Kidney glomerular epithelial cell (primary cell): ENCODE measurements around the gene IPO13.

Experiments used
- DNase-seq: peaks from one replicate; lab custom pipeline; 2025; lab: John Stamatoyannopoulos, UW

Gene IPO13

GRCh38 chr1:43952731-43953346, 6.1 kb downstream of the IPO13 start:
- DNase-seq, result no peak

- no peak for DNase-seq
Measured at GRCh38 chr1:43953361-43953760, 6.6 kb downstream of the IPO13 start.

GRCh38 chr1:43954036-43954435, 7.3 kb downstream of the IPO13 start:
- no peak for DNase-seq

- no peak for DNase-seq
Measured at GRCh38 chr1:43956234-43956633, 9.5 kb downstream of the IPO13 start.

- no peak for DNase-seq
Measured at GRCh38 chr1:43957407-43958040, 10.8 kb downstream of the IPO13 start.

GRCh38 chr1:43958351-43959255, 11.9 kb downstream of the IPO13 start:
- DNase-seq, result no peak

GRCh38 chr1:43960798-43961197, 14.0 kb downstream of the IPO13 start:
- DNase-seq, result no peak

- DNase-seq, result no peak
Measured at GRCh38 chr1:43961692-43962091, 14.9 kb downstream of the IPO13 start.

- no peak for DNase-seq
Measured at GRCh38 chr1:43962324-43962723, 15.6 kb downstream of the IPO13 start.

GRCh38 chr1:43963006-43963405, 16.3 kb downstream of the IPO13 start:
- no peak for DNase-seq

- no peak for DNase-seq
Measured at GRCh38 chr1:43963890-43964289, 17.1 kb downstream of the IPO13 start.

GRCh38 chr1:43965316-43965715, 18.6 kb downstream of the IPO13 start:
- DNase-seq, result no peak

- DNase-seq, result no peak
Measured at GRCh38 chr1:43968348-43968948, 21.7 kb downstream of the IPO13 start.

- no peak for DNase-seq
Measured at GRCh38 chr1:43969416-43969745, 22.6 kb downstream of the IPO13 start.

GRCh38 chr1:43969746-43970466, 23.2 kb downstream of the IPO13 start, which contains the start of gene DPH2:
Gene DPH2, plus strand, starts transcription at chr1:43970010. Its CDS starts 166 bp downstream, at chr1:43970176.
- DNase-seq, result peak; percentile 96

GRCh38 chr1:43970502-43970901, 23.8 kb downstream of the IPO13 start:
- no peak for DNase-seq

- DNase-seq, result no peak
Measured at GRCh38 chr1:43970911-43971310, 24.2 kb downstream of the IPO13 start.

- DNase-seq, result no peak
Measured at GRCh38 chr1:43971336-43971980, 24.7 kb downstream of the IPO13 start.

- no peak for DNase-seq
Measured at GRCh38 chr1:43973981-43974442, 27.3 kb downstream of the IPO13 start.

GRCh38 chr1:43974443-43975248, 27.9 kb downstream of the IPO13 start, which contains the start of gene ATP6V0B:
Gene ATP6V0B, plus strand, starts transcription at chr1:43974960. Its CDS starts 81 bp downstream, at chr1:43975041.
- DNase-seq, result peak; percentile 82
